GM21825 (cell line): Measurements from ENCODE around the gene SPON2.
A peak's percentile ranks its signal among the peaks of the same experiment; 100 is the strongest.

Experiments used
- ATAC-seq: cut with Tn5 transposase; IDR thresholded peaks from one replicate; pipeline ENCODE4 v1.9.1; 2021; ENCODE audit warnings: mild to moderate bottlenecking, moderate library complexity; ENCODE audit not compliant: unreplicated experiment

Gene SPON2

DNA sequence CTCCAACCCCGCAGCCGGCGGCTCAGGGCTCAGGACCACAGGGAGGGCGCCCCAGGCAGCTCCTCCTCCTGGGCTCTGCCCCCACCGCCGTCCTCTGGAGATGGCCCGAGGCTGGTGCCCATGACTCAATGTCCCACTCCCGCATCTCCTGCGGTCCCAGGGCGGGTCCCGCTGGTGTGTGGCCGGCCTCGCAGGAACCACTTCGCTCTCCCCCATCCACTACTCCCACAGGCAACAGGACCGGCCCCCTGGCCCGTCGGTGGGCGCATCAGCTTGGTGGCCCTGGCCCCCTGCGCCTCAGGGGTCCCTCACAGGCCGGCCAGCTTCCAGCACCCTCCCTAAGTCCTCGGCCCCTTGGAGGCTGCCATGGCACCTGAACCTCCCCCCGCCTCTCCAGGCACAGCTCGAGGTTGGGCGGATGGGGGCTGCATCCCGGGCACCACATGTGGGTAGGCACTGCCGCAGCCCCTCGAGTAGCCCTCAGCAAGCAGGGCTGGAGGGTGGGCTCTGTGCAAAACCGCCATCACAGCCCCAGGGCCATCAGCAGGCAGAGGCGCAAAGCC lies 22.8 kb upstream of the SPON2 start:
- no peak for ATAC-seq

- ATAC-seq, result no peak
Observed at GRCh38 chr4:1194010-1194900, 21.9 kb upstream of the SPON2 start.

DNA sequence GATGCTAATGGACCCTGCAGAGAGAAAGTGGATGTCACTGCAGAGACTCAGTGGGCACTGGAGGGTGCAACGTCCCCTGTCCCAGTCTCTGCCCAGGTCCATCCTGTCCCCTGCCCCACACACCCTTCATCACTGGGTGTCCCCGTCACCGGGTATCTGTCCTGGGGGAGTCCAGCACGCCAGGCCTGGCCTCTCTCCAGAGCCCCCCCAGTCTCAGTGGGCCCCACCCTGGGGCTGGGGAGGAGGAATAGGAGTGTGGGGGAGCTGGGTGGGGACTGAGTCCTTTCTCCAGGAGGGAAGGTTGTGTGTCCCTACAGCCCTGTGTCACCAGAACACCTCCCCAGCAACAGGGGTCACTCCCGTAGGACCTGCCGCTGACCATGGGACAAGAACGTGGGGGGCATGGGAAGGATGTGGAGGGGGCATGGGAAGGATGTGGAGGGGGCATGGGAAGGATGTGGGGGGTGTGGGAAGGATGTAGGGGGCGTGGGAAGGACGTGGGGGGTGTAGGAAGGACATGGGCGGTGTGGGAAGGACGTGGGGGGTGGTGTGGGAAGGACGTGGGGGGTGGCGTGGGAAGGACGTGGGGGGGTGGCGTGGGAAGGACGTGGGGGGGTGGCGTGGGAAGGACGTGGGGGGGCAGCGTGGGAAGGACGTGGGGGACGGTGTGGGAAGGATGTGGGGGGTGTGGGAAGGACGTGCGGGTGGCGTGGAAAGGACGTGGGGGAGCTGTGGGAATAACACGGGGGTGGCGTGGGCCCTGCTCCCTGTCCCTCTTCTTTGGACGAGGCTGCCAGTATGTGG lies 21.0 kb upstream of the SPON2 start:
- no peak for ATAC-seq

DNA sequence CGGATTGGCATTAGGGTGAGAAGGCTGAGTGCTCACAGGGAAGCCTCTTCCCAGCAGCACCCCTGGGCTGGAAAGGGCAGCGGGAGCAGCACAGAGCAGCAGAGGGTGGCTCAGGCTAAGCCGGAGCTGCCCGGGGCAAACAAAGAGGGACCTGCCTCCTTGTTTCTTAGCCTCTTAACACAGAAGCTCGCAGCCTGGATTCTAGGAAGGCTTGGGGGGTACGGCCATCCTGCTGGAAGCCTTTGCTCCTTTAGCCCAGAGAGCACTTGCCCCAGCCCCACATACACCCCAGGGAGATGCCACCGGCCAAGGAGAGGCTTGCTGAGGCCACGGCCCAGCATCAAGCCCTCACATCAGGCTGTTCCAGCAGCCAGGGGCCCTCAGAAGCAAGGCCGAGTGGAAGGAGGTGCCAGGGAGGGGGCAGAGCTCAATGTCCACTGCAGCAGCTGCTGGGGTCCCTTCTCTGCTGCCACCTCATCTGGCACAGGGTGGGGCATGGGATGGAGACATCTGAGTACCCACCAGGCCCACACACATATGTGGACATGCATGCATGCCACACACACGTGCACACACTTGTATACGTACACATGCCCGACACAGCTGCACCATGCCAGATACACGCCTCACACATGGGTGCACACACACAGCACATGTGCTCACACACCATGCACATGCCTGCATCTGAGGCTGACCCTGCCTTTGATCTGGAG lies 20.3 kb upstream of the SPON2 start:
- ATAC-seq, result no peak

GRCh38 chr4:1192091-1192492 lies 19.7 kb upstream of the SPON2 start:
- ATAC-seq, result no peak

DNA sequence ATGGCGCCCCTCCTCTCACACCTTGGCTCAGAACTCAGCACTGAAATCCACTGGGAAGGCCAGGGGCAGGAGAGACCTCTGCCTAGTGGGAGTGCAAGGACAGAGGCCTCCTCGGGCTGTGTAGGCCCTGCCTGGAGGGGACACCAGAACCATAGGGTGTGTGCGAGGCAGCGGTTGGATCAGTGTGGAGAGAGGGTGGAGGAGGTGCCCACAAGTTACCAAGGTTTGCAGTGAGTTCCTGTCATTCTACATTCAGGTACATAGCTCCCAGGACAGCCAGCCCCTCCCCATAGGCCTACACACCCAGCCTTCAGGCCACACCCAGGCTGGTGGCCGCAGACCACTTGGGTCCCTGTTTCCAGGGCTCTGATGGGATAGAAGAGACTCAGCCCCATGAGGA lies 19.2 kb upstream of the SPON2 start:
- no peak for ATAC-seq

GRCh38 chr4:1187182-1187581 lies 14.8 kb upstream of the SPON2 start:
- peak; percentile 62 for ATAC-seq

DNA sequence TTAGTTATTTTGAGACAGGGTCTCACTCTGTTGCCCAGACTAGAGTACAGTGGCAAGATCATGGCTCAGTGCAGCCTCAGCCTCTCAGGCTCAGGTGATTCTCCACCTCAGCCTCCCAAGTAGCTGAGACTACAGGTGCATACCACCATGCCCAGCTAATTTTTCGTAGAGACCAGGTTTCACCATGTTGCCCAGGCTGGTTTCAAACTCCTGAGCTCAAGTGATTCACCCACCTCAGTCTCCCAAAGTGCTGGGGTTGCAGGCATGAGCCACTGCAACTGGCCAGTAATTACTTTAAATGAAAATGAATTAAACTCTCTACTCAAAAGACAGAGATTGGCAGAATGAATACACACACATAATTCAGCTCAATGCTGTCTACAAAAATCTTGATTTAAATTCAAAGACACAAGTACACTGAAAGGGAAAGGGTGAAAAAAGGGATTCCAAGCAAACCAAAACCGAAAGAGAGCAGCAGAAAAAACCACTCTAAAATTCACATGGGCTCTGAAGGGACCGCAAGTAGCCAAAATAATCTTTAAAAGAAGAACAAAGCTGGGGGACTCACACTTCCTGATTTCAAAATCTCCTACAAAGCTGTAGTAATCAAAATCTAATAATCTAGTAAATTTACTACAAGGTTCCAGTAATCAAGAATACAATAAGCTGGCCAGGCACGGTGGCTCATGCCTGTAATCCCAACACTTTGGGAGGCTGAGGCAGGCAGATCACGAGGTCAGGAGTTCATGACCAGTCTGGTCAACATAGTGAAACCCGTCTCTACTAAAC lies 11.8 kb upstream of the SPON2 start:
- peak; percentile 54 for ATAC-seq

GRCh38 chr4:1182313-1182712 lies 9.9 kb upstream of the SPON2 start:
- ATAC-seq, result no peak

DNA sequence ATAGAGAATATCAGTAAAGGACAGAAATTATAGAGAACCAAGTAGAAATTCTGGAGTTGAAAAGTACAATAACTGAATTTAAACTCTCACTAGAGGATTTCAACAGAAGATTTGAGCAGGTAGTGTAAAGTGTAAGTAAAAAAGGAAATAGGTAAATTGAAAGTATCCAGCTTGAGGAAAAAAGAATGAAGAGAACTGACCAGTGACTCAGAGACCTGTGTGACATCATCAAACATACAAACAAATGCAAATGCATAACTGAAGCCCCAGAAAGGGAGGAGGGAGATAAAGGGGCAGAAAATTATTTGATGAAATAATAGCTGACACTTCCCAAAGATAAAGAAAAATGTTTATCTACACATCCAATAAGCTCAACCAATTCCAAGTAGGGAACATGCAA lies 8.3 kb upstream of the SPON2 start:
- no peak for ATAC-seq

GRCh38 chr4:1179976-1180375 lies 7.6 kb upstream of the SPON2 start:
- ATAC-seq, result no peak

DNA sequence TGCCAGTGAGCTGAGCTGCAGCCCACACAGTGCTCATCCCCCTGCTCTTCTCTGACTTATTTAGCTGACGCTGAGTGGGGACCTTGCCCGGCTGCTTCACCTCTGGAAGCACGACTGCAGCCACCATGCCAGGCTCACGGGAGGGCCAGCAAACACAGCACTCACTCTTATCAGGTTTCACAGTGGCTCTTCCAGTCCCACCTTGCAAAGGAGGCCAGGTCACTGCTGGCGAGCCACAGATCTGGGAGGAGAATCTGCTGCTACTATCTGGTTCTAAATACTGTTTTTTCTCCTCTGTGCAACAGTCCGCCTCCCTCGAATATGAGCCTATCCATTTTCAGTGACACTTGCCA lies 6.7 kb upstream of the SPON2 start:
- no peak for ATAC-seq

DNA sequence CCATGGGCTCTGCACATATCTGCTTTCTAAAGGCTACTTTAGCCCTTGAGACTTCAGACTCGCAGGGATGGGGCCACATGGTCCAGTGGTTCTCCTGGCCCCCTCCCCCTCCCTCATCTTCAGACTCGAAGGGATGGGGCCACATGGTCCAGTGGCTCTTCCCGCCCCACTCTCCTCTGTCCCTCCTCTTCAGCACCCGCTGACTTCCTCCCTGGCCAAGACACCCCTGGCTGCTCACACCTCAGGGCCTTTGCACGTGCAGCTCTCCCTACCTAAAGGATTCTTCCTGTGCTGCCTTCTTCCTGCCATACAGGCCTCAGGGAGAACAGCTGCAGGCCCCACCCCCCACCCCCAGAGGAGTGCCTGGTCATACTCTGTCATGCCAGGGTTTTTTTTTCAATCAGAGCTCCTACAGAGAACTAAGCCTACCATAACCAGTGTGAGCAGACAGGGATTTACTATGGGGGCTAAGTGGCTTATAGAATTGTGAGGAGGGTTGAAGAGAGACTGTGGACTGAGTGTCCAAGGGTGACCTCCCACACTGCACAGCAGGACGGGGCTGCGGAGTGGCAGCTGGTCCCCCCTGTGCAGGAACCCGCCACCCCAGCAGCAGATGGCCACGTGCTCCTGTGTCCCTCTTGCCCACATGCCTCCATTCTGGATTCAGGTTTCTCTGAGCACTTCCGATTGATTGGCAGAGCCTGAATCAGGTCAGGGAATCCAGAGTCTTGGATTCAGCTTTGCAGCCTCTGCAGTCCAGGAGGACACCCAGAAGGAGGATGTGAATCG lies 6.1 kb upstream of the SPON2 start:
- no peak for ATAC-seq

- no peak for ATAC-seq
Observed at GRCh38 chr4:1177274-1178141, 5.1 kb upstream of the SPON2 start.

GRCh38 chr4:1176398-1177273 lies 4.3 kb upstream of the SPON2 start:
- no peak for ATAC-seq

GRCh38 chr4:1175635-1176229 lies 3.3 kb upstream of the SPON2 start:
- no peak for ATAC-seq

GRCh38 chr4:1174941-1175634 lies 2.7 kb upstream of the SPON2 start:
- no peak for ATAC-seq
